Measurements from ENCODE around the gene DSCAM. TPM values are rescaled to one million over a fixed set of nuclear protein-coding genes. Genes with fewer than 3 reads are reported as not detected.

Gene DSCAM
- polyA plus RNA-seq, 4 donors = 0.06 to 0.13 (median 0.11) TPM

GRCh38 chr21:40117236-40117635 lies 729.7 kb downstream of the DSCAM start:
- DNase-seq (ENCODE audit: low read depth in 4 of 4, low spot score in 3 of 4) = no peak

- no peak for DNase-seq (ENCODE audit: low read depth in 4 of 4, low spot score in 3 of 4)
These were observed 731.2 kb downstream of the DSCAM start for GRCh38 chr21:40115775-40116174.

GRCh38 chr21:40102682-40103081 lies 744.3 kb downstream of the DSCAM start:
- no peak for DNase-seq (ENCODE audit: low read depth in 4 of 4, low spot score in 3 of 4)

- no peak for DNase-seq (ENCODE audit: low read depth in 4 of 4, low spot score in 3 of 4)
These were observed 747.1 kb downstream of the DSCAM start for GRCh38 chr21:40099809-40100208.

GRCh38 chr21:40095477-40095876 lies 751.5 kb downstream of the DSCAM start:
- no peak for DNase-seq (ENCODE audit: low read depth in 4 of 4, low spot score in 3 of 4)

- no peak for DNase-seq (ENCODE audit: low read depth in 4 of 4, low spot score in 3 of 4)
These were observed 766.6 kb downstream of the DSCAM start for GRCh38 chr21:40080385-40080784.

GRCh38 chr21:40074710-40075109 lies 772.2 kb downstream of the DSCAM start:
- DNase-seq (ENCODE audit: low read depth in 4 of 4, low spot score in 3 of 4) = no peak

- no peak for DNase-seq (ENCODE audit: low read depth in 4 of 4, low spot score in 3 of 4)
These were observed 772.8 kb downstream of the DSCAM start for GRCh38 chr21:40074198-40074597.

- DNase-seq (ENCODE audit: low read depth in 4 of 4, low spot score in 3 of 4) = no peak
These were observed 773.3 kb downstream of the DSCAM start for GRCh38 chr21:40073642-40074041.

- no peak for DNase-seq (ENCODE audit: low read depth in 4 of 4, low spot score in 3 of 4)
These were observed 776.1 kb downstream of the DSCAM start for GRCh38 chr21:40070871-40071270.

GRCh38 chr21:40067751-40068150 lies 779.2 kb downstream of the DSCAM start:
- no peak for DNase-seq (ENCODE audit: low read depth in 4 of 4, low spot score in 3 of 4)

GRCh38 chr21:40066221-40066620 lies 780.7 kb downstream of the DSCAM start:
- DNase-seq (ENCODE audit: low read depth in 4 of 4, low spot score in 3 of 4) = no peak

- DNase-seq (ENCODE audit: low read depth in 4 of 4, low spot score in 3 of 4) = no peak
These were observed 786.8 kb downstream of the DSCAM start for GRCh38 chr21:40060083-40060677.

GRCh38 chr21:40057331-40057730 lies 789.6 kb downstream of the DSCAM start:
- no peak for DNase-seq (ENCODE audit: low read depth in 4 of 4, low spot score in 3 of 4)

GRCh38 chr21:40056031-40056430 lies 790.9 kb downstream of the DSCAM start:
- no peak for DNase-seq (ENCODE audit: low read depth in 4 of 4, low spot score in 3 of 4)

GRCh38 chr21:40054403-40054802 lies 792.6 kb downstream of the DSCAM start:
- DNase-seq (ENCODE audit: low read depth in 4 of 4, low spot score in 3 of 4) = no peak

- DNase-seq (ENCODE audit: low read depth in 4 of 4, low spot score in 3 of 4) = no peak
These were observed 794.0 kb downstream of the DSCAM start for GRCh38 chr21:40053007-40053406.

GRCh38 chr21:40052276-40052675 lies 794.7 kb downstream of the DSCAM start:
- DNase-seq (ENCODE audit: low read depth in 4 of 4, low spot score in 3 of 4) = no peak

- DNase-seq (ENCODE audit: low read depth in 4 of 4, low spot score in 3 of 4) = no peak
These were observed 795.2 kb downstream of the DSCAM start for GRCh38 chr21:40051801-40052200.

- no peak for DNase-seq (ENCODE audit: low read depth in 4 of 4, low spot score in 3 of 4)
These were observed 797.0 kb downstream of the DSCAM start for GRCh38 chr21:40049931-40050290.

GRCh38 chr21:40049031-40049930 lies 797.7 kb downstream of the DSCAM start:
- no peak for DNase-seq (ENCODE audit: low read depth in 4 of 4, low spot score in 3 of 4)
